ENCODE data around the gene CLIP4.

Gene CLIP4

DNA sequence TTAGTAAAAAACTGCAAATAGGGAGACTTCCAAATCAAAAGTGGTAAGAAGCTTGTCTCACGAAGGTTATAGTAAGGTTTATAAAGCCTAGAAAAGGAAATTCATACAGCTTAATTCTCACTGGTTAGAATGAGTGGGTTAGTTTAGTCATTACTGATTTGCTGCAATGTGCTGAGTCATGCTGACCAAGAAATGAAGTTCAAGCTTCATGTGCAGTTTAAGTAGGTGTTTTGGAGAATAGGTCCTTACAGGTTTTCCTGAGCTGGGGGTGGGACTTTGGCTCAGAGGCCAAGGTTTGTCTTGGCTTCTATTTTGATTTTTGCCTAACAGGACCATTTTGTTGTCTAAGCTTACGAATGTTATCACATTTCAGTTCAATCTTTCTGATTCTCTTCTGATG, 15.1 kb downstream of the CLIP4 start:
- H3K36me3 ChIP-seq (replicated peaks), result peaks cover 11% of the 10 kb centered on the region
- DNase-seq (ENCODE audit: low spot score in 2 of 2), result peak; percentile 35 to 39
- peaks cover 50% of the 10 kb centered on the region for H3K4me1 ChIP-seq
- no peak overlapping the region for H3K4me3 ChIP-seq
- no peaks in the 10 kb centered on the region for H3K9me3 ChIP-seq
- in situ Hi-C loops (cut with MboI; ENCODE audit: low sequenced_read_pairs), result no loop called here
- no peaks in the 10 kb centered on the region for H3K27me3 ChIP-seq (ENCODE audit: low read depth)

DNA sequence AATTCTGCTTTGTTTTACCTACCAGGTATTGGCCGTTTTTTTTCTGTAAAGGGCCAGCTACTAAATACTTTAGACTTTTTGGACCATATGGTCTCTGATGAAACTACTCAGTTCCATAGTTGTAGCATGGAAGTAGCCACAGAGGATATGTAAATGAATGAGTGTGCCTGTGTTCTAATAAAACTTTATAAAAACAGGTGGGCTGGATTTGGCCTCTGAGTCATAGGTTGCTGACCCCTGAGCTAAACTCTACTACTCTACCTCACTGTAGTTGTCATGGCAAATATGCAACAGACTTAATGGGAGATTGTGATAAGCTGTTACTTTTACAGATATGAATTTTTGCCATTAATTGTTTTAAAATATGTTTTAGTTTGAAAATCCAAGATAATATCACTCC, 19.7 kb downstream of the CLIP4 start:
- Histone ChIP-seq H3K4me3 (no peak overlapping the region), H3K27me3 (ENCODE audit: low read depth) (no peaks in the 10 kb centered on the region), H3K4me1 (peaks cover 10% of the 10 kb centered on the region), H3K36me3 (replicated peaks) (peaks cover 14% of the 10 kb centered on the region), H3K9me3 (peaks cover 4% of the 10 kb centered on the region; the same call in 1 of the 2 replicates)
- no peak for DNase-seq (ENCODE audit: low spot score in 2 of 2)
- in situ Hi-C loops (cut with MboI; ENCODE audit: low sequenced_read_pairs), result no loop called here

DNA sequence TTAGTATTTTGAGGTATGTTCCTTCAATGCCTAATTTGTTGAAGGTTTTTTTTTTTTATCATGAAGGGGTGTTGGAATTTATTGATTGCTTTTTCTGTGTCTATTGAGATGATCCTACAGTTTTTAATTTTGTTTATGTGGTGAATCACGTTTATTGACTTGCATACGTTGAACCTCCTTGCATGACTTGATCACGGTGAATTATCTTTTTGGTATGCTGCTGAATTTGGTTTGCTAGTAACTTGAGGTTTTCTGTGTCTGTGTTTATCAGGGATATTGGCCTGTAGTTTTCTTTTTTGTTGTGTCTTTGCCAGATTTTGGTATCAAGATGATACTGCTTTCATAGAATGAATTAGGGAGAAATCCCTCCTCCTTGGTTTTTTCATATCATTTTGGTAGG, 23.9 kb downstream of the CLIP4 start:
- DNase-seq (ENCODE audit: low spot score in 2 of 2), result no peak
- H3K9me3 ChIP-seq, result peaks cover 4% of the 10 kb centered on the region; the same call in 1 of the 2 replicates
- H3K4me3 ChIP-seq, result no peak overlapping the region
- H3K36me3 ChIP-seq (replicated peaks), result peaks cover 8% of the 10 kb centered on the region; the same call in 1 of the 2 replicates
- H3K4me1 ChIP-seq, result peaks cover 7% of the 10 kb centered on the region
- in situ Hi-C loops (cut with MboI; ENCODE audit: low sequenced_read_pairs), result no loop called here
- no peaks in the 10 kb centered on the region for H3K27me3 ChIP-seq (ENCODE audit: low read depth)

DNA sequence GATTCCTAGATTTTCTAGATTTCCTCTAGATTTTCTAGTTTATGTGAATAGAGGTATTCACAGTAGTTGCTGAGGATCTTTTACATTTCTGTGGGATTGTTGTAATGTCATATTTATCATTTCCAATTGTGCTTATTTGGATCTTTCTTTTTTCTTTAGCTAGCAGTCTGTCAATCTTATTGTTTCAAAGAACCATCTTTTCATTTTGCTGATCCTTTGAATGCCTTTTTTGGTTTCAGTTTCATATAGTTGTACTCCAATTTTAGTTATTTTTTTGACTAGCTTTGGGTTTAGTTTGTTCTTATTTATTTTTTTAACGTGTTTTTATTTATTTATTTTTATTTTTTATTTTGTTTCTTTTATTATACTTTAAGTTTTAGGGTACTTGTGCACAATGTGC, 24.5 kb downstream of the CLIP4 start:
- no peak for DNase-seq (ENCODE audit: low spot score in 2 of 2)
- in situ Hi-C loops (cut with MboI; ENCODE audit: low sequenced_read_pairs), result no loop called here

DNA sequence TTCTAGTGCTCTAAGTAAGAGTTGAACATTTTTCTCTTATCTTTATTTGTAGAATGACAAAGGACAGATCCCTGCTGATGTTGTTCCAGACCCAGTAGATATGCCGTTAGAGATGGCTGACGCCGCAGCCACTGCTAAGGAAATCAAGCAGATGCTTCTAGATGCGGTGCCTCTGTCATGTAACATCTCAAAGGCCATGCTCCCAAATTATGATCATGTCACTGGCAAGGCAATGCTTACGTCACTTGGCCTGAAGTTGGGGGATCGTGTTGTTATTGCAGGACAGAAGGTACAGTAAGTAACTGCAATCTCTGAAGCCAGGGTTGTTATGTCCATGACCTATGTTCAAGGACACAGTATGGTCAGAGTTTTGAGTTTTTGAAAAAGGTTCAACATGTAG, 28.4 kb downstream of the CLIP4 start:
- Histone ChIP-seq H3K36me3 (replicated peaks) (peaks cover 6% of the 10 kb centered on the region), H3K27me3 (ENCODE audit: low read depth) (no peaks in the 10 kb centered on the region), H3K4me1 (peaks cover 7% of the 10 kb centered on the region), H3K9me3 (peaks cover 2% of the 10 kb centered on the region; the same call in 1 of the 2 replicates), H3K4me3 (no peak overlapping the region)
- in situ Hi-C loops (cut with MboI; ENCODE audit: low sequenced_read_pairs), result no loop called here
- no peak for DNase-seq (ENCODE audit: low spot score in 2 of 2)

More for the DNA sequence above, 24.5 kb downstream of the CLIP4 start:
- H3K4me3 ChIP-seq, result no peak overlapping the region
- H3K36me3 ChIP-seq (replicated peaks), result peaks cover 8% of the 10 kb centered on the region; the same call in 1 of the 2 replicates
- H3K27me3 ChIP-seq (ENCODE audit: low read depth), result no peaks in the 10 kb centered on the region
- peaks cover 4% of the 10 kb centered on the region; the same call in 1 of the 2 replicates for H3K9me3 ChIP-seq
- peaks cover 7% of the 10 kb centered on the region for H3K4me1 ChIP-seq

DNA sequence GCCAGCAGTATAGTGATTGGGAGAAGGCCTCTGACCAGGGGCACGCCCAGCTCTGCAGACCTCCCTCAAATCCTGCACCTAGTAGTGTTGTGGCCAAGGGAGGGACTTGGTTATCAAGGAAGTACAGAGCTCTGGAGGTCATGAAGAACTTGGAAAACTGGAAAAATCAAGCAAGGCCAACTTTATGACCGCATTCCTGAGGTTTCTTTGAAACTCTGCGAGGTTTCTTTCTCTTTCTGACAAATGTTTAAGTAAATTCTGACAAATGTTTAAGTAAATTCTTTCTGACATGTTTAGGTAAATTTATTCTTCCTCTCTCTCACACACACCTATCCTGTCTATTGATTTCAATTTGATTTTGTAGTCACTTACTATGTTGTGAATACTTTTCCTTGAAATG, 31.0 kb downstream of the CLIP4 start:
- Histone ChIP-seq H3K9me3 (no peaks in the 10 kb centered on the region), H3K36me3 (replicated peaks) (peaks cover 6% of the 10 kb centered on the region), H3K27me3 (ENCODE audit: low read depth) (no peaks in the 10 kb centered on the region), H3K4me3 (no peak overlapping the region), H3K4me1 (peaks cover 7% of the 10 kb centered on the region)
- in situ Hi-C loops (cut with MboI; ENCODE audit: low sequenced_read_pairs), result no loop called here
- no peak for DNase-seq (ENCODE audit: low spot score in 2 of 2)

DNA sequence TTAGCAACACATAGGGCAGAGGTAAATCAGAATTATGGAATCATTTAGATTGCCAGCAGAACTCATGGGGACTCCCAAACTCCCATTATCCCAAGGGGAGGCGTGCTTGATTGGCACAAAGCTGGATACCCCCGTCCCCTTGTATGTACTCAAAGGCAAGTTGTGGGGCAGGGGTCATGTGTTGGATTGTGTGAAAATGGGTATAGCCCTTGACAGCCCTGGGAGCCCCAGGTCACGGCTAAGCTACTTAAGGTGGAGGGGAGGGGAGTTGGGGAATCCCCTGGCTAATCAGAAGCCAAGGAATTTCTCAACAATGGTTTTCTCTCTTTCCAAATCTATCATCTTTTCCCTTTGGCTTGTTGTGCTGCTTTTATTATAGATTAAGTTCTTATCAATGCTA, 32.7 kb downstream of the CLIP4 start:
- Histone ChIP-seq H3K27me3 (ENCODE audit: low read depth) (no peaks in the 10 kb centered on the region), H3K36me3 (replicated peaks) (peaks cover 6% of the 10 kb centered on the region), H3K4me3 (no peak overlapping the region), H3K4me1 (no peaks in the 10 kb centered on the region), H3K9me3 (no peaks in the 10 kb centered on the region)
- no peak for DNase-seq (ENCODE audit: low spot score in 2 of 2)
- in situ Hi-C loops (cut with MboI; ENCODE audit: low sequenced_read_pairs), result no loop called here

DNA sequence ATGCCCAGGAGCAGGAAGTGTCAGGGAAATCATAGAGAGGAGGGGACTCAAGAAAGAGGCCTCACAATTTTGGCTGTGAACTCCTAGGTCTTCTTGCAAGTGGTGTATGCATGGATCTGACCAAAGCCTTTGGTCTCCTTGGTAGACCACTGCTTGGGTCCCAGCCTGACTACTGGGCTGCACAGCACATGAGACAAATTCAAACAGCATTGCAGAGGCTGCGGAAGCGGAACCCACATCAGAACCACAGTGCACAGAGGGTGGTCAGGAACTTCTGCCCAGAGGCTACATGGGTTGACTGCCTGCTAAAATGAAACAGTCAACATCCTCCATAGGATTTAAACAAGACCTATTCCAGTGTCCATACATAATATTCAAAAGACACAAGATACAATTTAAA, 39.4 kb downstream of the CLIP4 start:
- H3K4me3 ChIP-seq, result no peak overlapping the region
- no peaks in the 10 kb centered on the region for H3K4me1 ChIP-seq
- H3K9me3 ChIP-seq, result no peaks in the 10 kb centered on the region
- no peaks in the 10 kb centered on the region for H3K27me3 ChIP-seq (ENCODE audit: low read depth)
- in situ Hi-C loops (cut with MboI; ENCODE audit: low sequenced_read_pairs), result no loop called here
- no peak for DNase-seq (ENCODE audit: low spot score in 2 of 2)
- no peaks in the 10 kb centered on the region; the same call in 1 of the 2 replicates for H3K36me3 ChIP-seq (replicated peaks)

DNA sequence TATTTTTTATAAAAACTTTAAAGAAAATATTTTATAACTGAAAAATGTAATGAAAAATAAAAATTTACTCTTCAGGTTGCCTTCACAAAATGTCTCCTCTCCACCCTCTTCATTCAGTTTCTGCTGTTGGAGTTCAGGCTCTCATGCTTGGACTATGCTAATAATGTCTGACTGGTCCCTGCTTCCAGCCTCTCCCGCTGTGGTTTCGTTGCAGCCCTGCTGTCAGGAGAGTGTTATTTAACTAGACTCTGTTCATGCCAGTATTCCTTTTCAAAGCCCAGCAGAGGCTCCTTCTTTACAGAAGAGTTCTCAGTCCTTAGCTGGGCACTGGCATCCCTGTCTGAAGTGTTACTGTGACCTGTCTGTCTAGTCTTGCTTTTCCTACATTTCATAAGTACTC, 40.4 kb downstream of the CLIP4 start:
- no peaks in the 10 kb centered on the region for H3K4me1 ChIP-seq
- no peaks in the 10 kb centered on the region for H3K9me3 ChIP-seq

DNA sequence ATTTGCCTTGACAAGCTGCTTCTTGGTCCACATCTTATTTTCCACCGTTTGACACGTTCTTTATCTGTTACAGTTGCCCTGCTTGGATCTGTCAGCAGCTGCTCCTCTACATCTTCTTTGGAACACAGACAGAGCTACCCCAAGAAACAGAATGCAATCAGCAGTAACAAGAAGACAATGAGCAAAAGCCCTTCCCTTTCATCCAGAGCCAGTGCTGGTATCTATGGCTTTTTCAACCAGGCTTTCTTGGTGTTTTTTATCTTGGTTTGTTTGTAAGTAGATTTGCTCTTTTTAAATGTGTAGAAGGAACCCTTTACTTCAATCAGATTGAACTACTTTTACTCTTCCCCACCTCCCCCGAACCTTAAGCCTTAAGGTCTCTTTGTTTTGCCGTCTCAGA, 41.9 kb downstream of the CLIP4 start:
- Histone ChIP-seq H3K4me1 (no peaks in the 10 kb centered on the region), H3K27me3 (ENCODE audit: low read depth) (no peaks in the 10 kb centered on the region), H3K36me3 (replicated peaks) (peaks cover 5% of the 10 kb centered on the region; the same call in 1 of the 2 replicates), H3K9me3 (no peaks in the 10 kb centered on the region), H3K4me3 (no peak overlapping the region)
- in situ Hi-C loops (cut with MboI; ENCODE audit: low sequenced_read_pairs), result no loop called here
- DNase-seq (ENCODE audit: low spot score in 2 of 2), result no peak

More for the DNA sequence above, 40.4 kb downstream of the CLIP4 start:
- H3K27me3 ChIP-seq (ENCODE audit: low read depth), result no peaks in the 10 kb centered on the region
- DNase-seq (ENCODE audit: low spot score in 2 of 2), result no peak
- no peaks in the 10 kb centered on the region; the same call in 1 of the 2 replicates for H3K36me3 ChIP-seq (replicated peaks)
- no peak overlapping the region for H3K4me3 ChIP-seq
- in situ Hi-C loops (cut with MboI; ENCODE audit: low sequenced_read_pairs), result no loop called here

DNA sequence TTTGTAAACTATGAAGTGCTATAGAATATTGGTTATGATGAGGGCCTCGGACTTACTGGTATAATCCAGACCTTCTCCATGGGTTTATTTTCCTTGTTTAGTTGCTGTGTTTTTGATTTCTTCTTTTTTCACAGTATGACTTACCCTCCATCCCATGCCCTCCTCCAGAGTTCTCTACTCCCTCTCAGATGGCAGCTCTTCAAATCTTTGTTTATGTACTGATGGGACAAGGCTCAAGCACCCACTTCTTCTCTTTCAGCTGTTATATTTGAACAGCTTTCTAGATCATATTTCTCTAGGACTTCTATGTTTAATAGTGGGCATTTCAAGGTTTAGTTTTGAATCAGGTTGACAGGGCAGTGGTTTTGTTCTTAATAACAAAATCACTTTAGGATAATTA, 43.9 kb downstream of the CLIP4 start:
- H3K4me3 ChIP-seq, result no peak overlapping the region
- no peaks in the 10 kb centered on the region for H3K27me3 ChIP-seq (ENCODE audit: low read depth)
- in situ Hi-C loops (cut with MboI; ENCODE audit: low sequenced_read_pairs), result no loop called here
- H3K4me1 ChIP-seq, result no peaks in the 10 kb centered on the region
- H3K9me3 ChIP-seq, result no peaks in the 10 kb centered on the region
- peaks cover 5% of the 10 kb centered on the region; the same call in 1 of the 2 replicates for H3K36me3 ChIP-seq (replicated peaks)
- no peak for DNase-seq (ENCODE audit: low spot score in 2 of 2)

DNA sequence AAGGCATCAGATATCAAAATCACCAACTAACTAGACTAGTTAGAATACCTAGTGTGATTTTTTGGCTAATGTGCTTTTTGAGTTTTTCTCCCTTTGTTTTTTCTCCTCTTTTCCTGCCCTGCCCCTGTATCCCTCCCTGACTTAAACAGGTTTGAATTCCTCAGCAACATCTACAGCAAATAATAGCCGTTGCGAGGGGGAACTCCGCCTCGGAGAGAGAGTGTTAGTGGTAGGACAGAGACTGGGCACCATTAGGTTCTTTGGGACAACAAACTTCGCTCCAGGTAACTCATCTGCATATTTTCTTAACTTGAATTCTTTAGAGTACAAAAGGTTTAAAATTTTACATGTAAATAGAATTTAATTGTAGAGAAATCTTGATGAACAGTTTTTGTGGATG, 45.0 kb downstream of the CLIP4 start:
- H3K4me3 ChIP-seq, result no peak overlapping the region
- H3K27me3 ChIP-seq (ENCODE audit: low read depth), result no peaks in the 10 kb centered on the region
- H3K36me3 ChIP-seq (replicated peaks), result peaks cover 5% of the 10 kb centered on the region; the same call in 1 of the 2 replicates
- in situ Hi-C loops (cut with MboI; ENCODE audit: low sequenced_read_pairs), result no loop called here
- no peaks in the 10 kb centered on the region for H3K9me3 ChIP-seq
- no peaks in the 10 kb centered on the region for H3K4me1 ChIP-seq
- DNase-seq (ENCODE audit: low spot score in 2 of 2), result no peak

DNA sequence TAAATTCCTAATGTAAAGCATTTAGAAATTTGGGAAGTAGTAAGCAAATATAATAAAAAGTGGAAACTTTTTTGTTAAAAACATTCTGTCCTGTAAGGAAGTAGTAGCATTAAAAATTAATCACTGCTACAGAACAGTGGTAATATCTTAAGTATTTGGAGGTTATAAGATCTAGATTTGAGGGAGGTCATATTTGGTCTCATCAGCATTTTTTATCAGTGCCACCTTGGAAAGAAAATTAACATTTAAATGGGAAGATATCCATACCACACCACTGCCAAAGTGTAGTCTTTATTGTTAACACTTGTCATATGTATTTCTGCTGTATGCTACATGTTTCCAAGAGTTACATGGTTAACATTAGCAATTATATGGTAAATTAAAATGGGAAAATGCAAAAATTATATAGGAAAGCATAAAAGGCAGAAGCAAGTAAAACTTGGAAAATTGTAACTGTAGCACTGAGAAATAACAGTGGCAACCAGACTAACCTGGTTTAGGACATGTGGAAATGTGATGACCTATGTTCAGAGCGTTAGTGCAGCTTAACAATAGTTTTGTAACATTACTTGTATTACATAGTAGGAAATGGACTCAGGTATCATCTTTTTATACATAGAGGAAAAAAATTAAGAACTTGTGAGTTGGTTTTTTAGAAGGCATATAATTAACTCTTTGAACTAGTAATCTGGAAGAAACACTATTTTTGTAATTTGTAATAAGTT, 47.2 kb downstream of the CLIP4 start:
- H3K27me3 ChIP-seq (ENCODE audit: low read depth), result no peaks in the 10 kb centered on the region
- H3K4me1 ChIP-seq, result no peaks in the 10 kb centered on the region
- H3K4me3 ChIP-seq, result no peak overlapping the region
- in situ Hi-C loops (cut with MboI; ENCODE audit: low sequenced_read_pairs), result no loop called here
- no peaks in the 10 kb centered on the region for H3K9me3 ChIP-seq
- no peak for DNase-seq (ENCODE audit: low spot score in 2 of 2)
- H3K36me3 ChIP-seq (replicated peaks), result peaks cover 5% of the 10 kb centered on the region; the same call in 1 of the 2 replicates

DNA sequence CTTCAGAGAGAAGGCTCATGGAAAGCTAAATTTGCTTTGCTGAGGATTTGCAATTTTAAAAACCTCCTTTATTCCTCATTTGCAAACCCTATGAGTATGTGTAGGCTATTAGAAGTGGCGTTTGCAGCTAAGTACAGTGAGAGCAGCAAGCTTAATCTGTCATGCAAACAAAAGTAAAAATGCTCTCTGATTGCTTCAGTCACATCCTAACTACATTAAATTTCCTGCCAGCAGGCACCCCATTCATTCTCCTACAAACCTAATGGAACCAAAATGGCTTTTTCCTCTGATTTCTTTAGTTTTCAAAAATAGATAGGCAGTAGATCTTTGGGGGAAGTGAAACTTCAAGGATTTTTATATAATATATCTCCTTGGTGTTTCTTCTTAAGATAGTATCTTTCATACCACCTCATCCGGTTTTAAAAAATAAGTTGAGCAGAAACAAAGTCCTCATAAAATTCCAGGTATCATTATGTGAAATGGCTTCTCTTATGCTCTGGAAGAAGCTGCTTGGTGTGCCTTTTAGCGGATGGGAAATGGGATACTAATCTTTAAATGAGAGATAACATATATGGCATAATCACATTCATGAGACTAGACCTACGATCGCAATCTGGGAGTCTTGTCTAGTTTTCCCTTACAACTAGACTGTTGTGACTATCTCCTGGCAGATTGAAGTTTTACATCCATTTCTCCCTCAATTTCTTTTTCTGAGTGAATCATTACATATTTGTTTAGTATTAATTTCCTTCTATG, 49.1 kb downstream of the CLIP4 start:
- Histone ChIP-seq H3K36me3 (replicated peaks) (0 out of 2 replicates have a peak, but pooled peaks cover 5% of the 10 kb centered on the region), H3K4me1 (no peaks in the 10 kb centered on the region), H3K9me3 (no peaks in the 10 kb centered on the region), H3K27me3 (ENCODE audit: low read depth) (no peaks in the 10 kb centered on the region), H3K4me3 (no peak overlapping the region)
- DNase-seq (ENCODE audit: low spot score in 2 of 2), result no peak
- in situ Hi-C loops (cut with MboI; ENCODE audit: low sequenced_read_pairs), result no loop called here
